Activated T-cell treated with anti-CD3 and anti-CD28 coated beads, Interleukin-2, amount 50 U/mL, for 24 hours (primary cell): ENCODE results near the gene TBC1D10B.

Experiments used
- DNase-seq: peaks from one replicate; pipeline ENCODE4 v3.0.0-alpha.2; 2020
- H3K27ac Mint-ChIP-seq: 2 replicates; pipeline ENCODE4 v1.8.0; 2020; ENCODE audit warnings: mild to moderate bottlenecking, mixed read lengths
- H3K27me3 Mint-ChIP-seq: 2 replicates; pipeline ENCODE4 v1.8.0; 2020; ENCODE audit warnings: mixed read lengths
- H3K36me3 Mint-ChIP-seq: 2 replicates; pipeline ENCODE4 v1.8.0; 2020; ENCODE audit warnings: low read depth, mixed read lengths
- H3K4me1 Mint-ChIP-seq: 2 replicates; pipeline ENCODE4 v1.8.0; 2020; ENCODE audit warnings: low read depth, mixed read lengths
- H3K4me3 Mint-ChIP-seq: 2 replicates; pipeline ENCODE4 v1.8.0; 2020; ENCODE audit warnings: mild to moderate bottlenecking, moderate library complexity, mixed read lengths
- H3K9me3 Mint-ChIP-seq: 2 replicates; pipeline ENCODE4 v1.8.0; 2020; ENCODE audit warnings: mixed read lengths

The TBC1D10B gene

GRCh38 chr16:30370456-30371247 lies at the start of gene TBC1D10B:
TSS of gene TBC1D10B (minus strand) at chr16:30370494. CDS start at chr16:30370183, 311 bp downstream.
- H3K4me1 Mint-ChIP-seq: peaks cover 40% of the 10 kb centered on the region
- H3K9me3 Mint-ChIP-seq: no peaks in the 10 kb centered on the region
- H3K4me3 Mint-ChIP-seq: peak within 1 kb of the TSS; percentile 94
- H3K27me3 Mint-ChIP-seq: no peaks in the 10 kb centered on the region
- peak within 1 kb of the TSS; percentile 96 for H3K27ac Mint-ChIP-seq
- peaks cover 34% of the 10 kb centered on the region for H3K36me3 Mint-ChIP-seq
- DNase-seq: peak; percentile 97

GRCh38 chr16:30418350-30419181 lies 48.3 kb upstream of the TBC1D10B start:
- Mint-ChIP-seq H3K36me3 (peaks cover 72% of the 10 kb centered on the region), H3K27me3 (no peaks in the 10 kb centered on the region), H3K4me3 (peak overlapping the region; percentile 57), H3K27ac (peak overlapping the region; percentile 84), H3K4me1 (peaks cover 37% of the 10 kb centered on the region), H3K9me3 (no peaks in the 10 kb centered on the region)
- no peak for DNase-seq

- peaks cover 41% of the 10 kb centered on the region for H3K4me1 Mint-ChIP-seq
- DNase-seq: peak; percentile 92
- peak overlapping the region; percentile 55 for H3K27ac Mint-ChIP-seq
- H3K9me3 Mint-ChIP-seq: no peaks in the 10 kb centered on the region
- peaks cover 73% of the 10 kb centered on the region for H3K36me3 Mint-ChIP-seq
- H3K27me3 Mint-ChIP-seq: no peaks in the 10 kb centered on the region
- H3K4me3 Mint-ChIP-seq: peak overlapping the region; percentile 59
Measured at GRCh38 chr16:30417529-30418349, 47.4 kb upstream of the TBC1D10B start.

GRCh38 chr16:30416624-30417528 lies 46.6 kb upstream of the TBC1D10B start:
- peak overlapping the region; percentile 16 for H3K4me3 Mint-ChIP-seq
- peaks cover 46% of the 10 kb centered on the region for H3K4me1 Mint-ChIP-seq
- H3K9me3 Mint-ChIP-seq: no peaks in the 10 kb centered on the region
- H3K27me3 Mint-ChIP-seq: no peaks in the 10 kb centered on the region
- H3K27ac Mint-ChIP-seq: peak overlapping the region; percentile 41
- no peak for DNase-seq
- peaks cover 73% of the 10 kb centered on the region for H3K36me3 Mint-ChIP-seq

GRCh38 chr16:30416047-30416603 lies 45.8 kb upstream of the TBC1D10B start:
- H3K27ac Mint-ChIP-seq: peak overlapping the region; percentile 35
- no peaks in the 10 kb centered on the region for H3K27me3 Mint-ChIP-seq
- H3K4me1 Mint-ChIP-seq: peaks cover 45% of the 10 kb centered on the region
- H3K36me3 Mint-ChIP-seq: peaks cover 73% of the 10 kb centered on the region
- no peaks in the 10 kb centered on the region for H3K9me3 Mint-ChIP-seq
- H3K4me3 Mint-ChIP-seq: no peak overlapping the region
- no peak for DNase-seq

GRCh38 chr16:30414159-30414558 lies 43.9 kb upstream of the TBC1D10B start:
- H3K4me3 Mint-ChIP-seq: no peak overlapping the region
- no peak for DNase-seq
- peak overlapping the region; percentile 70 for H3K27ac Mint-ChIP-seq
- no peaks in the 10 kb centered on the region for H3K27me3 Mint-ChIP-seq
- H3K36me3 Mint-ChIP-seq: peaks cover 77% of the 10 kb centered on the region
- H3K4me1 Mint-ChIP-seq: peaks cover 51% of the 10 kb centered on the region
- no peaks in the 10 kb centered on the region for H3K9me3 Mint-ChIP-seq

GRCh38 chr16:30413112-30413806 lies 43.0 kb upstream of the TBC1D10B start:
- H3K27ac Mint-ChIP-seq: peak overlapping the region; percentile 70
- H3K4me3 Mint-ChIP-seq: no peak overlapping the region
- no peaks in the 10 kb centered on the region for H3K9me3 Mint-ChIP-seq
- H3K36me3 Mint-ChIP-seq: peaks cover 69% of the 10 kb centered on the region
- peaks cover 51% of the 10 kb centered on the region for H3K4me1 Mint-ChIP-seq
- no peak for DNase-seq
- H3K27me3 Mint-ChIP-seq: no peaks in the 10 kb centered on the region

- Mint-ChIP-seq H3K4me3 (peak overlapping the region; percentile 87), H3K27me3 (no peaks in the 10 kb centered on the region), H3K27ac (peak overlapping the region; percentile 77), H3K4me1 (peaks cover 44% of the 10 kb centered on the region), H3K36me3 (peaks cover 50% of the 10 kb centered on the region), H3K9me3 (no peaks in the 10 kb centered on the region)
- peak; percentile 95 for DNase-seq
Measured at GRCh38 chr16:30409125-30410060, 39.1 kb upstream of the TBC1D10B start.

- Mint-ChIP-seq H3K27ac (peak overlapping the region; percentile 92), H3K4me1 (peaks cover 38% of the 10 kb centered on the region), H3K36me3 (peaks cover 36% of the 10 kb centered on the region), H3K27me3 (no peaks in the 10 kb centered on the region), H3K9me3 (no peaks in the 10 kb centered on the region), H3K4me3 (peak overlapping the region; percentile 87)
- no peak for DNase-seq
Measured at GRCh38 chr16:30407804-30408534, 37.7 kb upstream of the TBC1D10B start.

- peak within 1 kb of the TSS; percentile 87 for H3K4me3 Mint-ChIP-seq
- DNase-seq: peak; percentile 97
- H3K27me3 Mint-ChIP-seq: no peaks in the 10 kb centered on the region
- peaks cover 29% of the 10 kb centered on the region for H3K36me3 Mint-ChIP-seq
- H3K9me3 Mint-ChIP-seq: no peaks in the 10 kb centered on the region
- peaks cover 36% of the 10 kb centered on the region for H3K4me1 Mint-ChIP-seq
- peak within 1 kb of the TSS; percentile 99 for H3K27ac Mint-ChIP-seq
Measured at GRCh38 chr16:30407102-30407803, 37.0 kb upstream of the TBC1D10B start, which contains the start of gene ZNF771. TSS of gene ZNF771 (plus strand) at chr16:30407606. CDS start at chr16:30408054, 448 bp downstream.

- peaks cover 32% of the 10 kb centered on the region for H3K4me1 Mint-ChIP-seq
- peak overlapping the region; percentile 99 for H3K27ac Mint-ChIP-seq
- peak overlapping the region; percentile 87 for H3K4me3 Mint-ChIP-seq
- DNase-seq: no peak
- no peaks in the 10 kb centered on the region for H3K27me3 Mint-ChIP-seq
- peaks cover 23% of the 10 kb centered on the region for H3K36me3 Mint-ChIP-seq
- no peaks in the 10 kb centered on the region for H3K9me3 Mint-ChIP-seq
Measured at GRCh38 chr16:30406795-30407101, 36.5 kb upstream of the TBC1D10B start.
